Ectodermal cell (in vitro differentiated cells): ENCODE measurements around the gene MAP2. TPM values are rescaled to one million over a fixed set of nuclear protein-coding genes. Genes with fewer than 3 reads are reported as not detected.
A peak's percentile ranks its signal among the peaks of the same experiment; 100 is the strongest.

Experiments
- H3K27ac ChIP-seq: 2 replicates; pipeline ENCODE4 v1.7.0; 2013; ENCODE audit warnings: mild to moderate bottlenecking, low read depth, low read length; ENCODE audit not compliant: insufficient read depth, poor library complexity, severe bottlenecking
- H3K27me3 ChIP-seq: 2 replicates; pipeline ENCODE4 v1.7.0; 2013; ENCODE audit warnings: mild to moderate bottlenecking, low read length; ENCODE audit not compliant: insufficient read depth, control insufficient read depth, poor library complexity, severe bottlenecking
- H3K36me3 ChIP-seq: one replicate; pipeline ENCODE4 v1.7.0; 2013; ENCODE audit warnings: low read length; ENCODE audit not compliant: control insufficient read depth, insufficient read depth
- H3K4me1 ChIP-seq: one replicate; pipeline ENCODE4 v1.7.0; 2013; ENCODE audit warnings: low read length; ENCODE audit not compliant: control insufficient read depth, insufficient read depth
- H3K4me3 ChIP-seq: 2 replicates; pipeline ENCODE4 v1.7.0; 2013; ENCODE audit warnings: low read depth, low read length, control low read depth; ENCODE audit not compliant: insufficient read depth
- H3K9me3 ChIP-seq: 2 replicates; pipeline ENCODE4 v1.7.0; 2013; ENCODE audit warnings: mild to moderate bottlenecking, low read length, moderate library complexity; ENCODE audit not compliant: control insufficient read depth
- WGBS, 2 experiments: methylation state at CpG; one replicate each; pipeline ENCODE4 v1.1.7; 2013; ENCODE audit warnings: missing lambda C conversion rate in 2 of 2; 5-methylcytosine and 5-hydroxymethylcytosine counted together
- polyA plus RNA-seq, 4 experiments: library from polyadenylated mRNA; stranded (reverse); fragments of 50-300 nt; gene quantifications; one replicate each; pipeline ENCODE4 v1.2.3, GENCODE V29; 2013

The MAP2 gene
- 300 TPM for polyA plus RNA-seq (2013, experiment 1 of 4)
- polyA plus RNA-seq (2013, experiment 2 of 4): 295 TPM
- polyA plus RNA-seq (2013, experiment 3 of 4): 188 TPM
- 215 TPM for polyA plus RNA-seq (2013, experiment 4 of 4)

GRCh38 chr2:209423562-209424198 is at the start of gene MAP2:
MAP2 (plus strand) TSS chr2:209424047; CDS start chr2:209653171, 229,124 bp downstream.
- Histone ChIP-seq H3K4me1 (peaks cover 11% of the 10 kb centered on the region), H3K4me3 (peak within 1 kb of the TSS; percentile 92), H3K27me3 (no peaks in the 10 kb centered on the region), H3K36me3 (no peaks in the 10 kb centered on the region), H3K27ac (peak within 1 kb of the TSS; percentile 45), H3K9me3 (no peaks in the 10 kb centered on the region)
- WGBS, 2 experiments: 4% methylated on average over 57 of the region's 57 CpGs

DNA sequence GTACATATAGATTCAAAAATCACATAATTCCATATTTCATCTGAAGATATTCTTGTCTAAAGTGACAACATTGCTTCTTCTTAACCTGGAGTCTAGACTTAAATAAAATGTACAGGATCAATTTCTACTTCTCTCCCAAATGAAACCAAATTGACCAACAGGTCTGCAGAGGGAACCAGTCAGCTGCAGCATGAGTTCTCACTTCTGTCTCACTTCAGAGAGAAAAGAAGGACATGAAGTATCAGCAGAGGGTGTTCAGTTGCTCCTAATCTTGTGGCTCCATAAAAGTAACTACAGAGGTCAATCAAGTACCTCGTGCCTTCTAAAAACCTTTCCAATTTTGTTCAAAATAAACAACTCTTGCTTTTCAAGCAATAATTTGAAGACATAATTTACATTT is 47.2 kb upstream of the MAP2 start:
- Histone ChIP-seq H3K36me3 (no peaks in the 10 kb centered on the region), H3K27ac (no peak overlapping the region), H3K4me3 (no peak overlapping the region), H3K4me1 (no peaks in the 10 kb centered on the region), H3K9me3 (peaks cover 3% of the 10 kb centered on the region), H3K27me3 (no peaks in the 10 kb centered on the region)
- WGBS, 2 experiments: 92 to 100% methylated on average over 1 of the region's 1 CpG

DNA sequence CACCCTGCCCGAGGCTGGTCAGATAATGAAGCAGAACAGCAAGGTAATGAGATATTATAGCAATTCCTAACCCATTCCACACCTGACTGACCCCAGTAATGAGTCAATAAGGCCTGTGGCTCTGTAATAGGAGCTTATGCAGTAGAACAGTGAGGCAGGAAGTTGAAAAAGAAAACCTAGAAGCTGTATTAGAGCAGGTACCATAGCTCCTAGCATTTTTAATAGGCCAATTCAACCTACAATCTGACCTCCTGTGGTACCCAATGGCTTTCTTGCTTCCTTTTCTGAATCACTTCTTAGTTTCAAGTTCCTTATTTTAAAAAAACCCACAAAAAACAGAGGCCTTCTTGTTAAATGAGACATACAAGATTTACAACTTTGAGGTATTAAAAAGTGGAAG is 43.6 kb upstream of the MAP2 start:
- 78 to 100% methylated on average over 1 of the region's 1 CpG for WGBS, 2 experiments
- Histone ChIP-seq H3K27ac (no peak overlapping the region), H3K36me3 (no peaks in the 10 kb centered on the region)

DNA sequence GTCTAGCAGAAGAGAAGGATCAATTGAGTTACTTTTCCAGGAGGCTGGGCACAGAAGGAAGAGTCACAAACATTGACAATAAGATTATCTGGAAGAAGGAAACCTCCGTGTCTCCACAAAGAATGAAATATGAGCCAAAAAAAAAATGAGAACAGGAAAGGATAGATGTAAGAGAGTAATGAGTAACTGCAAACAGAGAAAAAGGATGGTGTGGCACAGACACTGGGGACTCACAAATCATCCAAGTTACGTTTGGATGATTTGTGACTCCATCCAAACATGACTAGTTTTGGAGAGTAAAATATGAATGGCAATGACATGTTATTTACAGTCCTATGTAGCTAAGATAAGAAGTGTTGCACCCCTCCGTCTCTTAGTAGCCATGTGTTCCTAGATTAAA is 42.8 kb upstream of the MAP2 start:
- Histone ChIP-seq H3K36me3 (no peaks in the 10 kb centered on the region), H3K9me3 (peaks cover 3% of the 10 kb centered on the region), H3K4me1 (no peaks in the 10 kb centered on the region), H3K27me3 (no peaks in the 10 kb centered on the region), H3K27ac (no peak overlapping the region), H3K4me3 (no peak overlapping the region)
- WGBS, 2 experiments: 93% methylated on average over 3 of the region's 3 CpGs

More for the DNA sequence above, 43.6 kb upstream of the MAP2 start:
- Histone ChIP-seq H3K4me3 (no peak overlapping the region), H3K4me1 (no peaks in the 10 kb centered on the region), H3K27me3 (no peaks in the 10 kb centered on the region), H3K9me3 (peaks cover 3% of the 10 kb centered on the region)

GRCh38 chr2:209382775-209383174 is 41.1 kb upstream of the MAP2 start:
- Histone ChIP-seq H3K4me3 (no peak overlapping the region), H3K4me1 (no peaks in the 10 kb centered on the region), H3K27ac (no peak overlapping the region), H3K27me3 (no peaks in the 10 kb centered on the region), H3K9me3 (no peaks in the 10 kb centered on the region), H3K36me3 (no peaks in the 10 kb centered on the region)

- no peaks in the 10 kb centered on the region for H3K9me3 ChIP-seq
- peaks cover 4% of the 10 kb centered on the region for H3K4me1 ChIP-seq
- H3K27me3 ChIP-seq: no peaks in the 10 kb centered on the region
- H3K4me3 ChIP-seq: no peak overlapping the region
- H3K27ac ChIP-seq: no peak overlapping the region
- no peaks in the 10 kb centered on the region for H3K36me3 ChIP-seq
Measured at GRCh38 chr2:209383212-209383611, 40.6 kb upstream of the MAP2 start.

DNA sequence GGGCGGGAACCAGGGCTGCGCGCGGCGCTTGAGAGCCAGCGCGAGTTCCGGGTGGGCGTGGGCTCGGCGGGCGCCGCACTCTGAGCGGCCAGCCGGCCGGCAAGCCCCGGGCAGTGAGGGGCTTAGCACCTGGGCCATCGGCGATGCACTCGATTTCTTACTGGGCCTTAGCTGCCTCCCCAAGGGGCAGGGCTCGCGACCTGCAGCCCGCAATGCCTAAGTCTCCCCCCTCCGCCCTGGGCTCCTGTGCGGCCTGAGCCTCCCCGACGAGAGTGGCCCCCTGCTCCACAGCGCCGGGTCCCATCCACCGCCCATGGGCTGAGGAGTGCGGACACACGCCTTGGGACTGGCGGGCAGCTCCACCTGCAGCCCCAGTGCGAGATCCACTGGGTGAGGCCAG is 36.5 kb upstream of the MAP2 start:
- Histone ChIP-seq H3K4me1 (peaks cover 30% of the 10 kb centered on the region), H3K27ac (no peak overlapping the region), H3K4me3 (no peak overlapping the region), H3K36me3 (no peaks in the 10 kb centered on the region), H3K9me3 (no peaks in the 10 kb centered on the region), H3K27me3 (no peaks in the 10 kb centered on the region)
- whole genome bisulfite sequencing, 2 experiments: 96% methylated on average over 34 of the region's 34 CpGs

- peak overlapping the region; percentile 64 for H3K27ac ChIP-seq
Measured at GRCh38 chr2:209388446-209389037, 35.3 kb upstream of the MAP2 start.

DNA sequence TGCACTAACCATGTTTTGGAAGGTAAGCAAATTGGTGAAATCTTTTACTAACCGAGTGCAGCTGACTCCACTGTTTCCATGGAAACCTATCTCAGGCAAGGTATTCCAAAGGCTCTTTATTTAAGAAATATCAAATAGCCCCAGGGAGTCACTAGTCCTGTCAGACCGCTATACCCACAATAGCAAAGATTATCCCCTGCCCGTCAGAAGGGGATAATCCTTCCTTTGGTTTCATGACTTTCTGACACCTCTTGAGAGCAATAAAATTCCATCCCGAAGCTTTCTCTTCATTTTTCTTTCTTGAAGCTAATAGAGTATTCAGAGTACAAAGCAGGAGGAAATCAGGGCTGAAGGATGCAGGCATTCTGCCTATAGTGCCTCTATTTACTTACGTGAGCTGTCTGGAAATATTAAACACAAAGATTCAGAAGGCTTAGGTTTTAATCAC is 34.7 kb upstream of the MAP2 start:
- 16% methylated on average over 4 to 5 of the region's 5 CpGs for WGBS, 2 experiments
- Histone ChIP-seq H3K4me3 (no peak overlapping the region), H3K36me3 (no peaks in the 10 kb centered on the region), H3K27me3 (no peaks in the 10 kb centered on the region), H3K4me1 (peaks cover 34% of the 10 kb centered on the region), H3K27ac (peak overlapping the region; percentile 64), H3K9me3 (no peaks in the 10 kb centered on the region)

More at GRCh38 chr2:209388446-209389037, 35.3 kb upstream of the MAP2 start:
- no peaks in the 10 kb centered on the region for H3K36me3 ChIP-seq
- no peak overlapping the region for H3K4me3 ChIP-seq
- peaks cover 34% of the 10 kb centered on the region for H3K4me1 ChIP-seq
- whole genome bisulfite sequencing, 2 experiments: 68 to 69% methylated on average over 3 to 4 of the region's 4 CpGs
- H3K9me3 ChIP-seq: no peaks in the 10 kb centered on the region
- H3K27me3 ChIP-seq: no peaks in the 10 kb centered on the region

GRCh38 chr2:209390839-209391238 is 33.0 kb upstream of the MAP2 start:
- H3K36me3 ChIP-seq: no peaks in the 10 kb centered on the region
- peaks cover 34% of the 10 kb centered on the region for H3K4me1 ChIP-seq
- no peak overlapping the region for H3K27ac ChIP-seq
- no peaks in the 10 kb centered on the region for H3K9me3 ChIP-seq
- WGBS, 2 experiments: 89% methylated on average over 1 of the region's 1 CpG; no CpG with 5 or more reads in 1 of the 2 experiments
- H3K27me3 ChIP-seq: no peaks in the 10 kb centered on the region
- H3K4me3 ChIP-seq: no peak overlapping the region
